HEK293 (cell line): Measurements from ENCODE around the gene EGR1.

ENCODE experiments used
- BCL11A ChIP-seq: fragments of 450-650 bp; formaldehyde crosslinking; IDR thresholded peaks from 2 replicates; pipeline ENCODE4 v1.5.1; 2016; ENCODE audit warnings: low read depth, missing biosample characterization, missing genetic modification characterization
- EGR2 ChIP-seq: fragments of 450-650 bp; formaldehyde crosslinking; IDR thresholded peaks from 2 replicates; pipeline ENCODE4 v1.5.1; 2016; ENCODE audit warnings: low read depth, missing biosample characterization, missing genetic modification characterization
- GLI2 ChIP-seq: fragments of 450-650 bp; formaldehyde crosslinking; IDR thresholded peaks from 2 replicates; pipeline ENCODE4; 2017; ENCODE audit warnings: missing biosample characterization, missing genetic modification characterization, low read depth, borderline replicate concordance
- KLF16 ChIP-seq: fragments of 450-650 bp; formaldehyde crosslinking; IDR thresholded peaks from 2 replicates; pipeline ENCODE4 v1.5.1; 2017; ENCODE audit warnings: missing biosample characterization, missing genetic modification characterization
- KLF9 ChIP-seq: fragments of 450-650 bp; formaldehyde crosslinking; IDR thresholded peaks from 2 replicates; pipeline ENCODE4 v1.5.1; 2016; ENCODE audit warnings: missing biosample characterization, missing genetic modification characterization, low read depth
- PRDM4 ChIP-seq: fragments of 450-650 bp; formaldehyde crosslinking; IDR thresholded peaks from 2 replicates; pipeline ENCODE4 v1.5.1; 2017; ENCODE audit warnings: missing biosample characterization, missing genetic modification characterization
- RBAK ChIP-seq: fragments of 450-650 bp; formaldehyde crosslinking; IDR thresholded peaks from 2 replicates; pipeline ENCODE4 v1.5.1; 2016; ENCODE audit warnings: missing biosample characterization, missing genetic modification characterization
- SP2 ChIP-seq: fragments of 450-650 bp; formaldehyde crosslinking; IDR thresholded peaks from 2 replicates; pipeline ENCODE4 v1.5.1; 2016; ENCODE audit warnings: missing biosample characterization, missing genetic modification characterization
- ZBTB17 ChIP-seq: fragments of 450-650 bp; formaldehyde crosslinking; IDR thresholded peaks from 2 replicates; pipeline ENCODE4 v1.5.1; 2016; ENCODE audit warnings: missing biosample characterization, missing genetic modification characterization
- ZBTB20 ChIP-seq: fragments of 450-650 bp; formaldehyde crosslinking; IDR thresholded peaks from 2 replicates; pipeline ENCODE4 v1.5.1; 2016; ENCODE audit warnings: missing biosample characterization, missing genetic modification characterization
- ZBTB48 ChIP-seq: fragments of 450-650 bp; formaldehyde crosslinking; IDR thresholded peaks from 2 replicates; pipeline ENCODE4 v1.5.1; 2016; ENCODE audit warnings: missing biosample characterization, missing genetic modification characterization
- ZBTB7A ChIP-seq: fragments of 450-650 bp; formaldehyde crosslinking; IDR thresholded peaks from 2 replicates; pipeline ENCODE4 v1.5.1; 2016; ENCODE audit warnings: low read depth, missing biosample characterization, missing genetic modification characterization
- ZBTB8A ChIP-seq: fragments of 450-650 bp; formaldehyde crosslinking; IDR thresholded peaks from 2 replicates; pipeline ENCODE4 v1.5.1; 2016; ENCODE audit warnings: missing biosample characterization, missing genetic modification characterization
- ZFHX2 ChIP-seq: fragments of 450-650 bp; formaldehyde crosslinking; conservative IDR thresholded peaks from 2 replicates; pipeline ENCODE4 v1.5.1; 2016; ENCODE audit warnings: missing biosample characterization, missing genetic modification characterization
- ZFP37 ChIP-seq: fragments of 450-650 bp; formaldehyde crosslinking; IDR thresholded peaks from 2 replicates; pipeline ENCODE4 v1.5.1; 2016; ENCODE audit warnings: missing biosample characterization, missing genetic modification characterization
- ZFP69B ChIP-seq: fragments of 450-650 bp; formaldehyde crosslinking; IDR thresholded peaks from 2 replicates; pipeline ENCODE4 v1.5.1; 2016; ENCODE audit warnings: missing biosample characterization, missing genetic modification characterization
- ZIC2 ChIP-seq: fragments of 450-650 bp; formaldehyde crosslinking; IDR thresholded peaks from 2 replicates; pipeline ENCODE4 v1.5.1; 2016; ENCODE audit warnings: missing biosample characterization, missing genetic modification characterization
- ZNF184 ChIP-seq: fragments of 450-650 bp; IDR thresholded peaks from 2 replicates; pipeline ENCODE4 v1.5.1; 2018; ENCODE audit warnings: missing biosample characterization, mild to moderate bottlenecking, missing genetic modification characterization
- ZNF2 ChIP-seq: fragments of 450-650 bp; formaldehyde crosslinking; IDR thresholded peaks from 2 replicates; pipeline ENCODE4 v1.5.1; 2016; ENCODE audit warnings: missing biosample characterization, missing genetic modification characterization
- ZNF423 ChIP-seq: fragments of 450-650 bp; formaldehyde crosslinking; IDR thresholded peaks from 2 replicates; pipeline ENCODE4 v1.5.1; 2016; ENCODE audit warnings: missing biosample characterization, missing genetic modification characterization
- ZNF549 ChIP-seq: fragments of 450-650 bp; IDR thresholded peaks from 2 replicates; pipeline ENCODE4 v1.5.1; 2018; ENCODE audit warnings: missing biosample characterization, missing genetic modification characterization, mild to moderate bottlenecking, inconsistent platforms, moderate library complexity
- ZNF623 ChIP-seq: fragments of 450-650 bp; formaldehyde crosslinking; IDR thresholded peaks from 2 replicates; pipeline ENCODE4 v1.5.1; 2016; ENCODE audit warnings: missing biosample characterization, missing genetic modification characterization
- ZNF629 ChIP-seq: fragments of 450-650 bp; formaldehyde crosslinking; IDR thresholded peaks from 2 replicates; pipeline ENCODE4 v1.5.1; 2017; ENCODE audit warnings: missing biosample characterization, missing genetic modification characterization
- ZNF660 ChIP-seq: fragments of 450-650 bp; IDR thresholded peaks from 2 replicates; pipeline ENCODE4 v1.5.1; 2018; ENCODE audit warnings: missing biosample characterization, mild to moderate bottlenecking, missing genetic modification characterization
- ZNF76 ChIP-seq: fragments of 450-650 bp; formaldehyde crosslinking; IDR thresholded peaks from 2 replicates; pipeline ENCODE4; 2016; ENCODE audit warnings: low read depth, missing biosample characterization, missing genetic modification characterization, borderline replicate concordance
- ZNF843 ChIP-seq: fragments of 450-650 bp; formaldehyde crosslinking; IDR thresholded peaks from 2 replicates; pipeline ENCODE4 v1.5.1; 2016; ENCODE audit warnings: missing biosample characterization, missing genetic modification characterization
- TF ChIP-seq, protein P1 (sequence below): fragments of 450-650 bp; formaldehyde crosslinking; IDR thresholded peaks from 2 replicates; pipeline ENCODE4 v1.5.1; 2016; ENCODE audit warnings: missing biosample characterization, missing genetic modification characterization
- TF ChIP-seq, protein P2 (sequence below): fragments of 450-650 bp; formaldehyde crosslinking; IDR thresholded peaks from 2 replicates; pipeline ENCODE4 v1.5.1; 2016; ENCODE audit warnings: missing biosample characterization, missing genetic modification characterization
- TF ChIP-seq, protein P3 (sequence below): IDR thresholded peaks from 2 replicates; pipeline ENCODE4 v1.6.1; 2011; ENCODE audit warnings: mild to moderate bottlenecking, low read depth, low read length, borderline replicate concordance
- TF ChIP-seq, protein P4 (sequence below): fragments of 450-650 bp; formaldehyde crosslinking; IDR thresholded peaks from 2 replicates; pipeline ENCODE4 v1.5.1; 2016; ENCODE audit warnings: missing biosample characterization, missing genetic modification characterization

EGR1 gene

GRCh38 chr5:138464388-138465260 is 655 bp upstream of the EGR1 start (continued):
- TF ChIP-seq, protein P1, sequence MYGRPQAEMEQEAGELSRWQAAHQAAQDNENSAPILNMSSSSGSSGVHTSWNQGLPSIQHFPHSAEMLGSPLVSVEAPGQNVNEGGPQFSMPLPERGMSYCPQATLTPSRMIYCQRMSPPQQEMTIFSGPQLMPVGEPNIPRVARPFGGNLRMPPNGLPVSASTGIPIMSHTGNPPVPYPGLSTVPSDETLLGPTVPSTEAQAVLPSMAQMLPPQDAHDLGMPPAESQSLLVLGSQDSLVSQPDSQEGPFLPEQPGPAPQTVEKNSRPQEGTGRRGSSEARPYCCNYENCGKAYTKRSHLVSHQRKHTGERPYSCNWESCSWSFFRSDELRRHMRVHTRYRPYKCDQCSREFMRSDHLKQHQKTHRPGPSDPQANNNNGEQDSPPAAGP (tag by site-specific recombination), result peak; percentile 49
- TF ChIP-seq ZNF843 (no peak; the same call in 1 of the 2 replicates), ZNF549 (tag by site-specific recombination) (no peak), ZNF76 (tag by site-specific recombination) (peak; percentile 75; the same call in 1 of the 2 replicates), EGR2 (tag by site-specific recombination) (peak; percentile 96), ZBTB7A (peak; percentile 90), ZNF623 (tag by site-specific recombination) (0 out of 2 replicates have a peak, but pooled peaks have one; percentile 7), KLF16 (tag by site-specific recombination) (no peak; the same call in none of the 2 replicates), ZNF660 (tag by site-specific recombination) (0 out of 2 replicates have a peak, but pooled peaks have one; percentile 9), ZFHX2 (tag by site-specific recombination) (peak; percentile 97), SP2 (tag by site-specific recombination) (peak; percentile 93), BCL11A (peak; percentile 91; the same call in 1 of the 2 replicates), ZBTB48 (tag by site-specific recombination) (peak; percentile 95), ZFP69B (tag by site-specific recombination) (peak; percentile 91), RBAK (tag by site-specific recombination) (no peak), ZIC2 (tag by site-specific recombination) (peak; percentile 66), PRDM4 (tag by site-specific recombination) (peak; percentile 10; the same call in 1 of the 2 replicates), ZNF423 (tag by site-specific recombination) (peak; percentile 16; the same call in 1 of the 2 replicates), KLF9 (tag by site-specific recombination) (peak; percentile 89), ZBTB8A (tag by site-specific recombination) (peak; percentile 98), ZNF2 (tag by site-specific recombination) (0 out of 2 replicates have a peak, but pooled peaks have one; percentile 29), ZBTB17 (peak; percentile 91), ZBTB20 (peak; percentile 93), ZFP37 (tag by site-specific recombination) (peak; percentile 76; the same call in 1 of the 2 replicates), ZNF184 (tag by site-specific recombination) (no peak), GLI2 (tag by site-specific recombination) (no peak), ZNF629 (no peak)
- TF ChIP-seq, protein P2, sequence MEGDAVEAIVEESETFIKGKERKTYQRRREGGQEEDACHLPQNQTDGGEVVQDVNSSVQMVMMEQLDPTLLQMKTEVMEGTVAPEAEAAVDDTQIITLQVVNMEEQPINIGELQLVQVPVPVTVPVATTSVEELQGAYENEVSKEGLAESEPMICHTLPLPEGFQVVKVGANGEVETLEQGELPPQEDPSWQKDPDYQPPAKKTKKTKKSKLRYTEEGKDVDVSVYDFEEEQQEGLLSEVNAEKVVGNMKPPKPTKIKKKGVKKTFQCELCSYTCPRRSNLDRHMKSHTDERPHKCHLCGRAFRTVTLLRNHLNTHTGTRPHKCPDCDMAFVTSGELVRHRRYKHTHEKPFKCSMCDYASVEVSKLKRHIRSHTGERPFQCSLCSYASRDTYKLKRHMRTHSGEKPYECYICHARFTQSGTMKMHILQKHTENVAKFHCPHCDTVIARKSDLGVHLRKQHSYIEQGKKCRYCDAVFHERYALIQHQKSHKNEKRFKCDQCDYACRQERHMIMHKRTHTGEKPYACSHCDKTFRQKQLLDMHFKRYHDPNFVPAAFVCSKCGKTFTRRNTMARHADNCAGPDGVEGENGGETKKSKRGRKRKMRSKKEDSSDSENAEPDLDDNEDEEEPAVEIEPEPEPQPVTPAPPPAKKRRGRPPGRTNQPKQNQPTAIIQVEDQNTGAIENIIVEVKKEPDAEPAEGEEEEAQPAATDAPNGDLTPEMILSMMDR (tag by site-specific recombination), result peak; percentile 34; the same call in 1 of the 2 replicates
- TF ChIP-seq, protein P3, sequence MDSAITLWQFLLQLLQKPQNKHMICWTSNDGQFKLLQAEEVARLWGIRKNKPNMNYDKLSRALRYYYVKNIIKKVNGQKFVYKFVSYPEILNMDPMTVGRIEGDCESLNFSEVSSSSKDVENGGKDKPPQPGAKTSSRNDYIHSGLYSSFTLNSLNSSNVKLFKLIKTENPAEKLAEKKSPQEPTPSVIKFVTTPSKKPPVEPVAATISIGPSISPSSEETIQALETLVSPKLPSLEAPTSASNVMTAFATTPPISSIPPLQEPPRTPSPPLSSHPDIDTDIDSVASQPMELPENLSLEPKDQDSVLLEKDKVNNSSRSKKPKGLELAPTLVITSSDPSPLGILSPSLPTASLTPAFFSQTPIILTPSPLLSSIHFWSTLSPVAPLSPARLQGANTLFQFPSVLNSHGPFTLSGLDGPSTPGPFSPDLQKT, result peak; percentile 100
- TF ChIP-seq, protein P4, sequence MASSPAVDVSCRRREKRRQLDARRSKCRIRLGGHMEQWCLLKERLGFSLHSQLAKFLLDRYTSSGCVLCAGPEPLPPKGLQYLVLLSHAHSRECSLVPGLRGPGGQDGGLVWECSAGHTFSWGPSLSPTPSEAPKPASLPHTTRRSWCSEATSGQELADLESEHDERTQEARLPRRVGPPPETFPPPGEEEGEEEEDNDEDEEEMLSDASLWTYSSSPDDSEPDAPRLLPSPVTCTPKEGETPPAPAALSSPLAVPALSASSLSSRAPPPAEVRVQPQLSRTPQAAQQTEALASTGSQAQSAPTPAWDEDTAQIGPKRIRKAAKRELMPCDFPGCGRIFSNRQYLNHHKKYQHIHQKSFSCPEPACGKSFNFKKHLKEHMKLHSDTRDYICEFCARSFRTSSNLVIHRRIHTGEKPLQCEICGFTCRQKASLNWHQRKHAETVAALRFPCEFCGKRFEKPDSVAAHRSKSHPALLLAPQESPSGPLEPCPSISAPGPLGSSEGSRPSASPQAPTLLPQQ (tag by site-specific recombination), result peak; percentile 93
